Measurements from ENCODE around the gene PODXL.

DNA sequence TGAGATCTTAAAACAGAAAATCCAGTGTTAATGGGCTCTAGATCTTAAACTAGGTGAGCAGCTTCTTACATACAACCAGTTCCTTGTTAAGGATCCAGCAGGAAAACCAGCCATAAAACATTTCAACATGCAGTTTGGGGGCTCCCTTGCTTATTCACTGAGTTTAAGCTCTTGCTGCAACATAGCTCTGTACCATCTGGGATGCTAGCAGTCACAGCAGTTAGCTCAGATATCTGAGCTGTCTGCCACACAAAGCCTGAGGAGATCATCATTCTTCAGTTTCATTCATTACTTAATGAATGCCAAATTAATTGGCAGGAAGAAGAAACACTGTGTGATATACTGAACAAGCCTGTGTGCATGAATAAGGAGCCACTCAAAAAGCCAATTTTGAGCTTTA, 62.8 kb downstream of the PODXL start:
- TF ChIP-seq GATA2 (IDR thresholded peaks at IDR 0.05; ENCODE audit: low read depth, low read length), result no peak
- no peak for TF ChIP-seq GATA3 (IDR thresholded peaks at IDR 0.05; ENCODE audit: low read depth, low read length)
